ENCODE data around the gene ADCY2. TPM values are rescaled to one million over a fixed set of nuclear protein-coding genes. Genes with fewer than 3 reads are reported as not detected.

The ADCY2 gene
- total and polyA plus RNA-seq, 9 of the 15 experiments (the other 6 are each of a cell fraction or from before 2014, with no cell fraction given), result 0.01 to 0.15 (median 0.03) TPM; not detected in 5

DNA sequence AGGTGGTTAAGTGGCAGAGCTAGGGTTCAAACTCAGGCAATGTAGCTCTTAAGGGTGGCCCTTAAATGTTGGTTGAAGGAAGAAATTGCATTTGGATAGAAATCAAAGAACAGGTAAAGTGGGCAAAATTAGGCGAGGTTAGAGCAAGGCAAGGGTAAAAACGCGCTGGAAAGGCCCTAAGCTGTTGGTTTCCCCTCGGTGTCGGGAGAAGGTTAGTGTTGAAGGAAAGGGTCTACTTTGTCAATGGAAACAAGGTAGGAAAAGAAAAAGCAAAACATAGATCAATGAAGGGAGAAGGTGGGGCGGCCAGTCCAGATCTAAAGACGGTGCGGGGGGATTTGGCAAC, 472.5 kb downstream of the ADCY2 start (continued):
- TF ChIP-seq TFAP4 (CRISPR knock-in tag; IDR thresholded peaks at IDR 0.05; ENCODE audit: borderline replicate concordance) (no peak), SMARCE1 (IDR thresholded peaks at IDR 0.05) (peak; percentile 36; the same call in 1 of the 2 replicates)

GRCh38 chr5:7868773-7869473, 473.0 kb downstream of the ADCY2 start, which contains the start of the genes FASTKD3 and MTRR:
FASTKD3 (minus strand) TSS chr5:7869031; CDS start chr5:7868083, 948 bp downstream.
MTRR (plus strand) TSS chr5:7869148; CDS start chr5:7870795, 1,647 bp downstream.
- FAIRE-seq, result peak; percentile 90
- peak within 1 kb of the TSS; percentile 87 for H2AFZ ChIP-seq (ENCODE audit: low read depth, low read length)
- H3K9ac ChIP-seq (ENCODE audit: insufficient read depth in 1 of 2, low read depth in 2 of 2, low read length in 2 of 2), result peak within 1 kb of the TSS; percentile 83 to 96
- ATAC-seq, result peak; percentile 100
- H3K4me2 ChIP-seq (ENCODE audit: insufficient read depth, low read length), result peak within 1 kb of the TSS; percentile 95
- in situ Hi-C loops (cut with MboI), result no loop called here
- peak within 1 kb of the TSS; percentile 93 for H3K4me3 ChIP-seq
- WGBS (ENCODE audit: insufficient coverage, low coverage, missing lambda C conversion rate), result under 1% methylated on average over 64 of the region's 83 CpGs
- H3K36me3 ChIP-seq (ENCODE audit: control insufficient read depth, insufficient read depth, low read length), result peaks cover 69% of the 10 kb centered on the region
- no peaks in the 10 kb centered on the region for H3K9me3 ChIP-seq (replicated peaks; ENCODE audit: control insufficient read depth, insufficient read depth, low read depth, low read length)
- H3K9me1 ChIP-seq (ENCODE audit: control insufficient read depth, insufficient read depth, low read length), result peaks cover 3% of the 10 kb centered on the region
- intact Hi-C loops (cut with micrococcal nuclease), result no loop called here
- POLR2A ChIA-PET, result interaction anchor here (0.6 to 2.2 kb wide), 9 partner anchors 9 to 1346 kb away, joined by 3 to 11 read pairs (median 4); no protein-coding TSS in a partner anchor
- CTCF ChIA-PET (ENCODE audit: low intra/inter-chr PET ratio), result no interaction called here
- H3K79me2 ChIP-seq (ENCODE audit: control insufficient read depth, insufficient read depth, low read length), result peaks cover 90% of the 10 kb centered on the region
- DNase-seq (ENCODE audit: extremely low read depth in 1 of 4, low spot score in 3 of 4), result peak; percentile 97 to 98 (median 98)
- H3K27me3 ChIP-seq (ENCODE audit: control insufficient read depth in 2 of 2, insufficient read depth in 2 of 2, low read length in 2 of 2), result no peaks in the 10 kb centered on the region
- BruUV-seq (replicated peaks), result no TSS peak
- H4K20me1 ChIP-seq (replicated peaks; ENCODE audit: control insufficient read depth, insufficient read depth, low read length), result peaks cover 16% of the 10 kb centered on the region
- peaks cover 6 to 20% of the 10 kb centered on the region in 2 experiments; a peak in 4 of 5 replicates for H3K4me1 ChIP-seq (replicated peaks in 1 of 2; ENCODE audit: control insufficient read depth in 2 of 2, insufficient read depth in 2 of 2, low read length in 2 of 2)
- peak within 1 kb of the TSS; percentile 77 for H3K27ac ChIP-seq (ENCODE audit: extremely low read depth, low read depth, low read length)
- peak; percentile 69 for TF ChIP-seq CEBPB (tag; IDR thresholded peaks at IDR 0.05)
- no peak for TF ChIP-seq MXD1 (CRISPR knock-in tag; IDR thresholded peaks at IDR 0.05; ENCODE audit: borderline replicate concordance, poor library complexity, severe bottlenecking)
- TF ChIP-seq SIN3A (IDR thresholded peaks at IDR 0.05; ENCODE audit: borderline replicate concordance in 2 of 2, control insufficient read depth in 1 of 2, low read depth in 2 of 2, low read length in 2 of 2), result peak; percentile 4 to 74; a peak in 2 of 4 replicates
- peak; percentile 4; the same call in 1 of the 2 replicates for TF ChIP-seq ZNF232 (CRISPR knock-in tag; IDR thresholded peaks at IDR 0.05)
- TF ChIP-seq ERF (CRISPR knock-in tag; IDR thresholded peaks at IDR 0.05), result no peak
- no peak for TF ChIP-seq HOXB6 (CRISPR knock-in tag; IDR thresholded peaks at IDR 0.05; ENCODE audit: borderline replicate concordance)
- TF ChIP-seq PKNOX1 (IDR thresholded peaks at IDR 0.05), result peak; percentile 26; the same call in 1 of the 2 replicates
- 0 out of 2 replicates have a peak, but pooled peaks have one; percentile 71 for TF ChIP-seq SRSF1 (IDR thresholded peaks at IDR 0.05; ENCODE audit: low read depth, low read length)
- no peak for TF ChIP-seq ZNF696 (CRISPR knock-in tag; conservative IDR thresholded peaks at IDR 0.05)
- TF ChIP-seq NFATC3 (IDR thresholded peaks at IDR 0.05), result no peak
- peak; percentile 76 for TF ChIP-seq CTBP1 (IDR thresholded peaks at IDR 0.05; ENCODE audit: borderline replicate concordance)
- TF ChIP-seq ELF2 (CRISPR knock-in tag; IDR thresholded peaks at IDR 0.05), result peak; percentile 64; the same call in 1 of the 2 replicates
- TF ChIP-seq ZNF655 (CRISPR knock-in tag; IDR thresholded peaks at IDR 0.05), result no peak
- TF ChIP-seq KAT8 (IDR thresholded peaks at IDR 0.05; ENCODE audit: low read depth), result no peak

Data from K562 (cell line).